ENCODE results near the gene ADSL.

ADSL gene

DNA sequence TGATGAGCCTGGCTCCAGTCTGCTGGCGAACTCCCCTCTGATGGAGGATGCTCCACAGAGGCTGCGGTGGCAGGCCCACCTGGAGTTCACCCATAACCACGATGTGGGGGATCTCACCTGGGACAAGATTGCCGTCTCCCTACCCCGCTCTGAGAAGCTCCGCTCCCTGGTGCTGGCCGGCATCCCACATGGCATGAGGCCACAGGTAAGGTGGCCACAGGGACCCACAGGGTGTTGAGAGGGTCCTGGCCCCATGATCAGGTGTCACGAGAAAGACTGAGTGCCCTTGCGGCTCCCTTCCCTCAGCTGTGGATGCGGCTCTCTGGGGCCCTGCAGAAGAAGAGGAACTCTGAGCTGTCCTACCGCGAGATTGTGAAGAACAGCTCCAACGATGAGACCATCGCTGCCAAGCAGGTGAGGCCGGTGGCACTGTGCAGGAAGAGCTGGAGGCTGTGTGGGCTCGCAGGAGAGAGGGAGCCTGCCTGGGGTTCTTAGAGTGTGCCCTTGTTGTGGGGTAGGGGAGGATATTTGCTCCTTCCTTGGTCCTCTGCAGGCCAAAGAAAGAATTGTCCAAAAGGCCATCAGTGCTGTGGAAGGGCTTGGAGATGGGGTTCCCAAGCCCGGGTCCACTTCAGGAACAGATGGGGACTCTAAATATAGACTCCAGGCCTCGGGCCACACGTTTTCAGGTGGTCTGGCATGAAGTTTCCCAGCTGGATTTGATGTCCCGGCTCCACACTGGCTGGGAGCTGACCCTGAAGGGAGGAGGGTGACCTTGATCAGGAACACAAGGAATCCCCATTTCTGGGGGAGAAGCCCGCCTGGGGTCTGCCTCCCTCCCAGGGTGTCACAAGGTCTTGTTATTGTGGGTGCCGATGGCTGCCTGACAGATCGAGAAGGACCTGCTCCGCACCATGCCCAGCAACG, 58.2 kb downstream of the ADSL start:
- no peak overlapping the region for H3K27ac ChIP-seq

DNA sequence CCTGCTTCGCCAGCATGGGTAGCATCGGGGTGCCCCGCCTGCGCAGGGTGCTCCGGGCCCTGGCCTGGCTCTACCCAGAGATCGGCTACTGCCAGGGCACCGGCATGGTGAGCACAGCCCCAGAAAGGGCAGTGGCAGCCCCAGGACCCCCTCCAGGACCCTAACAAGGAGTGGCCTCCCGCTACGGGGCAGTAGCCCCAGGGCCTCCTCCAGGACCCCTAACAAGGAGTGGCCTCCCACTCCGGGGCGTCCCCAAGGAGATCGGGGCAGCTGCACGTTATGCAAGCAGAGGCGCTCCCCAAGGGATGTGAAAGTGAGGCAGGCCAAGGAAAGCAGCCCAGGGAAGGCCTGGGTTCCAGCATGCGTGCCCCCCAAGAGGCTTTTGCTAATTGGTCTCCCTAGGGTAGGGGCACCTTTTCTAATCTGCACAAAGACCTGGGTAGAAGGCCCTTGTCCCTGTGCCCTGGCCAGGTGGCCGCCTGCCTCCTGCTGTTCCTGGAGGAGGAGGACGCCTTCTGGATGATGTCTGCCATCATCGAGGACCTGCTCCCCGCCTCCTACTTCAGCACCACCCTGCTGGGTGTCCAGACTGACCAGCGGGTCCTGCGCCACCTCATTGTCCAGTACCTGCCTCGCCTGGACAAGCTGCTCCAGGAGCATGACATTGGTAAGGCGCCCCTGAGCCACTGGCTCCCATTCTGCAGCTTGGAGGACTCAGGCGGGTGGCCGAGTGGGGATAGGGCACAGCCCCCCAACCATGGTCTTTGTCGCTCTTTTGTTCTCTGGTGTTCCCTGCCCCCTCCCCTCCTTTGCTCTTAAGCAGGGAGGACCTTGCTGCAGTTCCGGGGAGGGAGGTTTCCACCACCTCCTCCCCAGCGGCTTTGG, 59.1 kb downstream of the ADSL start:
- no peak overlapping the region for H3K27ac ChIP-seq
- TF ChIP-seq CTCF (conservative IDR thresholded peaks at IDR 0.05) (no peak), ZFX (IDR thresholded peaks at IDR 0.05) (no peak)

More for the DNA sequence above, 58.2 kb downstream of the ADSL start:
- TF ChIP-seq CTCF (conservative IDR thresholded peaks at IDR 0.05) (no peak), ZFX (IDR thresholded peaks at IDR 0.05) (no peak)

DNA sequence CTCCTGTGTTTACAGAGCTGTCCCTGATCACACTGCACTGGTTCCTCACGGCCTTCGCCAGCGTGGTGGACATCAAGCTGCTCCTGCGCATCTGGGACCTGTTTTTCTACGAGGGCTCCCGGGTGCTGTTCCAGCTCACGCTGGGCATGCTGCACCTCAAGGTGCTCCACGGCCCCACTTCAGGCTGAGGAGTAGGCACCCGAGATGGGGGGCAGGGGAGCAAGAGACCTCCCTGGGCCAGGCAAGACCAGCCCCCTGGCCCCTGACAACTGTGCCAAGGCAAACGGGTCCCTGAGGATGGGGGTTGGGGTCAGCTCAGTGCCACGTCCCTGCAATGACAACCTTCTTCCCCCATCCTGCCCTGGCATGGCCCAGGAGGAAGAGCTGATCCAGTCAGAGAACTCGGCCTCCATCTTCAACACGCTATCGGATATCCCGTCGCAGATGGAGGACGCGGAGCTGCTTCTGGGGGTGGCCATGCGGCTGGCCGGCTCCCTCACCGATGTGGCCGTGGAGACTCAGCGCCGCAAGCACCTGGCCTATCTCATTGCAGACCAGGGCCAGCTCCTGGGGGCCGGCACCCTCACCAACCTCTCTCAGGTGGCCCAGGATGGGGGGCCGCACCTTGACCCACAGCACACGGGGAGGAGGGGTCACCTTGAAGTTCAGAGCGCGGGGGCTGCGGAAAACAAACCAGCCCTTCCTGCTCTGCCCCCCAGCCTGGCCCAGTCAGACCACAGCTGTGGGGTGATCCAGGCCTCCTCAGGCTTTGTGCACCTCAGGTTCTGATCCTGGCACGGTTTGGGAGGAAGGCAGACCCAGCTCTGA, 60.0 kb downstream of the ADSL start:
- no peak overlapping the region for H3K27ac ChIP-seq
- TF ChIP-seq CTCF (conservative IDR thresholded peaks at IDR 0.05): no peak
- no peak for TF ChIP-seq ZFX (IDR thresholded peaks at IDR 0.05)

GRCh38 chr22:40407021-40407761, 60.9 kb downstream of the ADSL start:
- TF ChIP-seq ZFX (IDR thresholded peaks at IDR 0.05) (no peak), CTCF (conservative IDR thresholded peaks at IDR 0.05) (no peak)
- H3K27ac ChIP-seq: no peak overlapping the region

GRCh38 chr22:40407831-40408717, 61.8 kb downstream of the ADSL start:
- no peak overlapping the region for H3K27ac ChIP-seq
- TF ChIP-seq CTCF (conservative IDR thresholded peaks at IDR 0.05) (no peak), ZFX (IDR thresholded peaks at IDR 0.05) (no peak)

All from C4-2B (cell line).